IMR-90 (cell line): Measurements from ENCODE around the gene ATPAF2. TPM values are rescaled to one million over a fixed set of nuclear protein-coding genes. Genes with fewer than 3 reads are reported as not detected.

Source experiments
- ATAC-seq: fragments of 200-7000 bp; cut with Tn5 transposase; 2 replicates; pipeline ENCODE4 v1.9.1; 2020; ENCODE audit warnings: low read depth, mild to moderate bottlenecking, moderate library complexity
- BruUV-seq: library from RNA; stranded (reverse); fragments of 400-500 nt; replicated peaks from 2 replicates; lab custom pipeline; 2021; lab: Mats Ljungman, UMichigan
- CTCF ChIA-PET: fragments of 300-600 bp; formaldehyde crosslinking; extraction: SDS; loops from one replicate; lab custom pipeline; 2021; ENCODE audit warnings: antibody characterized with exemption; lab: Yijun Ruan, JAX
- POLR2A ChIA-PET: fragments of 300-600 bp; sonication (Branson Sonifier 250); formaldehyde crosslinking; loops from one replicate; lab custom pipeline; 2022; ENCODE audit warnings: antibody characterized with exemption; ENCODE audit not compliant: unreplicated experiment; lab: Charles Lee
- DNase-seq: peaks from one replicate; pipeline ENCODE4 v3.0.0; 2013
- H2AFZ ChIP-seq: replicated peaks from 2 replicates; pipeline ENCODE3; 2013; ENCODE audit warnings: low read length, mild to moderate bottlenecking; ENCODE audit not compliant: poor library complexity
- H2AK5ac ChIP-seq: 2 replicates; pipeline ENCODE4 v1.6.1; 2013; ENCODE audit warnings: low read depth, low read length, inconsistent platforms
- H2AK9ac ChIP-seq: replicated peaks from 2 replicates; pipeline ENCODE3; 2013; ENCODE audit warnings: mild to moderate bottlenecking, low read depth, low read length, moderate library complexity; ENCODE audit not compliant: poor library complexity
- H2BK120ac ChIP-seq: 2 replicates; pipeline ENCODE4 v1.6.1; 2013; ENCODE audit warnings: low read depth, low read length, inconsistent platforms
- H2BK15ac ChIP-seq: 3 replicates; pipeline ENCODE4 v1.6.1; 2013; ENCODE audit warnings: low read depth, low read length, inconsistent platforms
- H2BK20ac ChIP-seq: 2 replicates; pipeline ENCODE4 v1.6.1; 2013; ENCODE audit warnings: low read depth, mild to moderate bottlenecking, inconsistent platforms, low read length, moderate library complexity
- H2BK5ac ChIP-seq: 2 replicates; pipeline ENCODE4 v1.6.1; 2013; ENCODE audit warnings: mild to moderate bottlenecking, low read depth, low read length, inconsistent platforms; ENCODE audit not compliant: poor library complexity, severe bottlenecking
- H3K14ac ChIP-seq: replicated peaks from 2 replicates; pipeline ENCODE4 v1.6.1; 2013; ENCODE audit warnings: low read depth, low read length, inconsistent platforms
- H3K18ac ChIP-seq: 2 replicates; pipeline ENCODE4 v1.6.1; 2013; ENCODE audit warnings: low read depth, low read length, control low read depth
- H3K23ac ChIP-seq: 2 replicates; pipeline ENCODE4 v1.6.1; 2013; ENCODE audit warnings: low read depth, low read length, inconsistent platforms
- H3K27ac ChIP-seq: 2 replicates; pipeline ENCODE4 v1.5.1; 2013; ENCODE audit warnings: mild to moderate bottlenecking, control low read depth, low read length; ENCODE audit not compliant: insufficient read depth
- H3K27me3 ChIP-seq: 2 replicates; pipeline ENCODE4 v1.6.1; 2013; ENCODE audit warnings: low read length; ENCODE audit not compliant: control insufficient read depth, insufficient read depth
- H3K36me3 ChIP-seq: 2 replicates; pipeline ENCODE4 v1.6.1; 2013; ENCODE audit warnings: low read length, mixed read lengths; ENCODE audit not compliant: control insufficient read depth, insufficient read depth
- H3K4ac ChIP-seq: 2 replicates; pipeline ENCODE4 v1.6.1; 2013; ENCODE audit warnings: low read depth, low read length, inconsistent platforms
- H3K4me1 ChIP-seq: 2 replicates; pipeline ENCODE4 v1.6.1; 2013; ENCODE audit warnings: low read length, mixed read lengths; ENCODE audit not compliant: control insufficient read depth, insufficient read depth
- H3K4me2 ChIP-seq: 2 replicates; pipeline ENCODE4 v1.6.1; 2013; ENCODE audit warnings: low read depth, mild to moderate bottlenecking, control low read depth, low read length, moderate library complexity
- H3K4me3 ChIP-seq: 2 replicates; pipeline ENCODE4 v1.5.1; 2013; ENCODE audit warnings: low read depth, mild to moderate bottlenecking, control low read depth, low read length, moderate library complexity; ENCODE audit not compliant: insufficient read depth
- H3K56ac ChIP-seq: 2 replicates; pipeline ENCODE4 v1.6.1; 2013; ENCODE audit warnings: low read length, inconsistent platforms; ENCODE audit not compliant: insufficient read depth; ENCODE audit errors: extremely low read depth
- H3K79me1 ChIP-seq, 2 experiments: 2 replicates each; pipeline ENCODE4 v1.6.1; 2013; ENCODE audit warnings: low read length in 2 of 2, inconsistent platforms in 1 of 2, low read depth in 1 of 2
- H3K9ac ChIP-seq: 2 replicates; pipeline ENCODE4 v1.6.1; 2013; ENCODE audit warnings: low read depth, low read length, control low read depth
- H3K9me1 ChIP-seq: 2 replicates; pipeline ENCODE4 v1.6.1; 2013; ENCODE audit warnings: low read length, inconsistent platforms; ENCODE audit not compliant: insufficient read depth
- H3K9me3 ChIP-seq: 2 replicates; pipeline ENCODE4 v1.6.1; 2013; ENCODE audit warnings: low read length; ENCODE audit not compliant: control insufficient read depth, insufficient read depth
- H4K20me1 ChIP-seq: 2 replicates; pipeline ENCODE4 v1.6.1; 2013; ENCODE audit warnings: low read length, inconsistent platforms; ENCODE audit not compliant: insufficient read depth
- H4K5ac ChIP-seq: 2 replicates; pipeline ENCODE4 v1.6.1; 2013; ENCODE audit warnings: mild to moderate bottlenecking, low read depth, low read length, control low read depth
- H4K8ac ChIP-seq, 2 experiments: 2 replicates each; pipeline ENCODE4 v1.6.1; 2013; ENCODE audit warnings: low read depth in 2 of 2, low read length in 2 of 2, control low read depth in 1 of 2, inconsistent platforms in 1 of 2
- H4K91ac ChIP-seq: 2 replicates; pipeline ENCODE4 v1.6.1; 2013; ENCODE audit warnings: low read depth, low read length, inconsistent platforms; ENCODE audit not compliant: insufficient read depth
- BHLHE40 ChIP-seq: fragments of 150-350 bp; IDR thresholded peaks from 2 replicates; pipeline ENCODE4 v1.6.1; 2016; ENCODE audit warnings: mild to moderate bottlenecking, low read depth, low read length
- MAFK ChIP-seq: IDR thresholded peaks from 2 replicates; pipeline ENCODE4 v1.6.1; 2012; ENCODE audit warnings: low read depth, low read length, improper control_type of control experiment
- SMC3 ChIP-seq: fragments of 150-350 bp; IDR thresholded peaks from 2 replicates; pipeline ENCODE4 v1.6.1; 2016; ENCODE audit warnings: low read depth, mild to moderate bottlenecking, antibody characterized with exemption, low read length, moderate library complexity
- WGBS, 2 experiments: methylation state at CpG; one replicate each; pipeline versions ENCODE4 v1.1.5 to v1.1.7; 2013; ENCODE audit warnings: missing lambda C conversion rate in 2 of 2; ENCODE audit not compliant: insufficient read length in 1 of 2; ENCODE audit errors: extremely low coverage in 2 of 2; 5-methylcytosine and 5-hydroxymethylcytosine counted together
- dilution Hi-C: fragments of 300-500 bp; cut with HindIII; formaldehyde crosslinking; loops from one replicate; pipeline ENCODE4 v1.14.3; 2018; ENCODE audit warnings: low sequenced_read_pairs; ENCODE audit not compliant: unreplicated experiment
- in situ Hi-C: fragments of 300-500 bp; cut with MboI; formaldehyde crosslinking; loops from 3 replicates; pipeline ENCODE4 v1.14.3; 2019; ENCODE audit warnings: low sequenced_read_pairs, inconsistent platforms, mixed read lengths
- intact Hi-C: fragments of 100-400 bp; cut with micrococcal nuclease; formaldehyde crosslinking; loops from 2 replicates; pipeline ENCODE4 v1.10.0; 2022
- polyA plus RNA-seq, 3 experiments: library from polyadenylated mRNA; depleted of rRNA; stranded (reverse); fragments of >200 nt; gene quantifications; 2 replicates each; pipeline ENCODE4 v1.2.3, GENCODE V29; 2012; ENCODE audit warnings: low replicate concordance in 1 of 3
- total RNA-seq: library from RNA; depleted of rRNA; stranded (reverse); fragments of >200 nt; gene quantifications from 2 replicates; pipeline ENCODE4 v1.2.3, GENCODE V29; 2012
- TF ChIP-seq, protein P1 (sequence below): conservative IDR thresholded peaks from 2 replicates; pipeline ENCODE4 v1.5.1; 2012; ENCODE audit warnings: mild to moderate bottlenecking, low read depth, low read length, improper control_type of control experiment

Gene ATPAF2
- total and polyA plus RNA-seq, 2 of the 4 experiments (the other 2 are of a cell fraction), result 19.5 to 27.6 TPM

DNA sequence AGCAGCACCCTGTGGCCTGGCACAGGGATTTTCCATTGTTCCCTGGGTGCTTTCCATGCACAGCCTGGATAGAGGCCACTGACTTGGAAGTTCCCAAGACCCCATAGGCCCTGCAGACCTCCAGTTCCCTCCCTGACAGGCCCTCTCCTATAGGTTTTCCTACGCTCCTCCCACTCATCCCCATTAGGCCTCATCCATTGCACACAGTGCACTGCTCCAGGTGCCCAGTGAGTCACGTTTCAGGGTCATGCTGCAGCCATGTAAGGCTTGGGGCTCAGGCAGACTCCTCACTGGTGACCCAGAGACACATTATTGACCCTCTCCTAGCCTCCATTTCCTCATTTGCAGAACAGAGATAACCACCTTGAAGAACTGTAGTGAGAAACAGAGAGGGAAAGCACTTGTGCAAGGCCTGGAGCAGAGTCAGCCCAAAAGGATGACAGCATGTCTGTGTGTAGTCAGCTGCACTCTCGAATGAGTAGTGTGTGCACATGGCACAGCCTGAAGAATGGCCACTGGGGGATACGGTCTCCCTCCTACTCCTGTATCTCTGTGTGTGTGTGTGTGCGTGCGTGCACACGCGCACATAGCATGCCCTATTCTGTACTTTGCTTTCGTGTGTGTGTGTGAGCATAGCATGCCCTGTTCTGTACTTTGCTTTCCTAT lies 39.5 kb downstream of the ATPAF2 start:
- Histone ChIP-seq H3K9ac (no peak overlapping the region), H3K23ac (no peak overlapping the region), H2AFZ (peak overlapping the region; percentile 74), H3K9me3 (no peaks in the 10 kb centered on the region), H3K4me3 (no peak overlapping the region), H3K4me1 (peaks cover 7% of the 10 kb centered on the region; the same call in 1 of the 2 replicates), H3K36me3 (no peaks in the 10 kb centered on the region), H4K5ac (no peak overlapping the region), H3K27me3 (no peaks in the 10 kb centered on the region), H2BK120ac (no peak overlapping the region), H3K9me1 (peaks cover 11% of the 10 kb centered on the region), H2BK5ac (no peak overlapping the region), H3K79me1 (no peaks in the 10 kb centered on the region), H4K91ac (no peak overlapping the region), H2AK9ac (no peak overlapping the region), H3K14ac (no peak overlapping the region), H4K8ac (no peak overlapping the region), H3K4ac (no peak overlapping the region), H2BK20ac (no peak overlapping the region), H4K20me1 (no peaks in the 10 kb centered on the region), H3K27ac (no peak overlapping the region), H3K56ac (no peak overlapping the region), H3K4me2 (no peak overlapping the region), H2BK15ac (no peak overlapping the region), H2AK5ac (no peak overlapping the region), H3K18ac (no peak overlapping the region)
- dilution Hi-C loops (no loop called here), in situ Hi-C loops (no loop called here), intact Hi-C loops (no loop called here)
- peak; percentile 10; the same call in 1 of the 2 replicates for TF ChIP-seq BHLHE40
- TF ChIP-seq SMC3, result no peak
- TF ChIP-seq, protein P1, sequence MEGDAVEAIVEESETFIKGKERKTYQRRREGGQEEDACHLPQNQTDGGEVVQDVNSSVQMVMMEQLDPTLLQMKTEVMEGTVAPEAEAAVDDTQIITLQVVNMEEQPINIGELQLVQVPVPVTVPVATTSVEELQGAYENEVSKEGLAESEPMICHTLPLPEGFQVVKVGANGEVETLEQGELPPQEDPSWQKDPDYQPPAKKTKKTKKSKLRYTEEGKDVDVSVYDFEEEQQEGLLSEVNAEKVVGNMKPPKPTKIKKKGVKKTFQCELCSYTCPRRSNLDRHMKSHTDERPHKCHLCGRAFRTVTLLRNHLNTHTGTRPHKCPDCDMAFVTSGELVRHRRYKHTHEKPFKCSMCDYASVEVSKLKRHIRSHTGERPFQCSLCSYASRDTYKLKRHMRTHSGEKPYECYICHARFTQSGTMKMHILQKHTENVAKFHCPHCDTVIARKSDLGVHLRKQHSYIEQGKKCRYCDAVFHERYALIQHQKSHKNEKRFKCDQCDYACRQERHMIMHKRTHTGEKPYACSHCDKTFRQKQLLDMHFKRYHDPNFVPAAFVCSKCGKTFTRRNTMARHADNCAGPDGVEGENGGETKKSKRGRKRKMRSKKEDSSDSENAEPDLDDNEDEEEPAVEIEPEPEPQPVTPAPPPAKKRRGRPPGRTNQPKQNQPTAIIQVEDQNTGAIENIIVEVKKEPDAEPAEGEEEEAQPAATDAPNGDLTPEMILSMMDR, result no peak
- no peak for TF ChIP-seq MAFK
- CTCF ChIA-PET, result no interaction called here
- 0 out of 2 replicates have a peak, but pooled peaks have one; percentile 27 for ATAC-seq
- POLR2A ChIA-PET, result no interaction called here
- peak; percentile 50 for DNase-seq
- WGBS, 2 experiments, result 86% methylated on average over 5 of the region's 9 CpGs; no CpG with 5 or more reads in 1 of the 2 experiments
- no TSS peak for BruUV-seq
